Measurements from ENCODE around the gene F7.

The F7 gene

GRCh38 chr13:113157929-113158747, 52.5 kb downstream of the F7 start, which contains the start of gene PROZ:
PROZ (plus strand) TSS chr13:113158648; CDS start chr13:113158661, 13 bp downstream.
- ChIA-PET POLR2A (no interaction called here), CTCF (interaction anchor here (0.7 kb wide), 1 partner anchor 24 kb away, joined by 3 read pairs; no protein-coding TSS in a partner anchor)
- TF ChIP-seq KLF10 (tag by site-specific recombination; IDR thresholded peaks at IDR 0.05) (0 out of 2 replicates have a peak, but pooled peaks have one; percentile 44), CTCF (tag by site-specific recombination; IDR thresholded peaks at IDR 0.05) (no peak), SCRT1 (tag by site-specific recombination; IDR thresholded peaks at IDR 0.05; ENCODE audit: borderline replicate concordance) (no peak), ZNF645 (tag by site-specific recombination; IDR thresholded peaks at IDR 0.05) (no peak), ZNF221 (tag by site-specific recombination; IDR thresholded peaks at IDR 0.05; ENCODE audit: borderline replicate concordance) (no peak), HIC1 (tag by site-specific recombination; IDR thresholded peaks at IDR 0.05) (no peak), ZNF362 (tag by site-specific recombination; IDR thresholded peaks at IDR 0.05) (no peak), ZNF677 (tag by site-specific recombination; IDR thresholded peaks at IDR 0.05) (peak; percentile 44; the same call in 1 of the 2 replicates), ZIC2 (tag by site-specific recombination; IDR thresholded peaks at IDR 0.05) (no peak), ZNF132 (tag by site-specific recombination; IDR thresholded peaks at IDR 0.05; ENCODE audit: borderline replicate concordance) (no peak), PRDM6 (tag by site-specific recombination; IDR thresholded peaks at IDR 0.05) (no peak), ZNF214 (tag by site-specific recombination; IDR thresholded peaks at IDR 0.05; ENCODE audit: borderline replicate concordance) (no peak), ZNF335 (tag by site-specific recombination; conservative IDR thresholded peaks at IDR 0.05) (no peak), SALL2 (tag by site-specific recombination; IDR thresholded peaks at IDR 0.05; ENCODE audit: borderline replicate concordance) (no peak), ZSCAN4 (tag by site-specific recombination; IDR thresholded peaks at IDR 0.05) (no peak), ZNF184 (tag by site-specific recombination; IDR thresholded peaks at IDR 0.05) (0 out of 2 replicates have a peak, but pooled peaks have one; percentile 70), ZNF555 (tag by site-specific recombination; conservative IDR thresholded peaks at IDR 0.05) (no peak), AEBP2 (tag by site-specific recombination; IDR thresholded peaks at IDR 0.05; ENCODE audit: borderline replicate concordance) (no peak), ZNF670 (tag by site-specific recombination; IDR thresholded peaks at IDR 0.05; ENCODE audit: low read depth) (0 out of 2 replicates have a peak, but pooled peaks have one; percentile 44), ZNF580 (tag by site-specific recombination; IDR thresholded peaks at IDR 0.05) (no peak), KLF17 (tag by site-specific recombination; IDR thresholded peaks at IDR 0.05) (no peak), ZSCAN23 (tag by site-specific recombination; IDR thresholded peaks at IDR 0.05) (no peak), TCF7L2 (IDR thresholded peaks at IDR 0.05; ENCODE audit: borderline replicate concordance, low read depth, low read length) (no peak), ZNF747 (tag by site-specific recombination; IDR thresholded peaks at IDR 0.05) (no peak)

More at GRCh38 chr13:113157929-113158747, 52.5 kb downstream of the F7 start, which contains the start of gene PROZ:
- no peaks in the 10 kb centered on the region for H3K9me3 ChIP-seq (ENCODE audit: control insufficient read depth, insufficient read depth, low read depth, low read length)
- no peak within 1 kb of the TSS for H3K27ac ChIP-seq (ENCODE audit: extremely low read depth, low read depth, low read length)
- H3K4me1 ChIP-seq (ENCODE audit: control insufficient read depth, insufficient read depth, low read length), result peaks cover 2% of the 10 kb centered on the region
- no peak within 1 kb of the TSS for H3K4me3 ChIP-seq (ENCODE audit: low read depth, low read length)
- H3K36me3 ChIP-seq (ENCODE audit: control insufficient read depth in 2 of 2, insufficient read depth in 1 of 2, low read length in 2 of 2), result no peaks in the 10 kb centered on the region

Measured in HEK293 (cell line).